Measurements from ENCODE around the gene ANKFN1.

DNA sequence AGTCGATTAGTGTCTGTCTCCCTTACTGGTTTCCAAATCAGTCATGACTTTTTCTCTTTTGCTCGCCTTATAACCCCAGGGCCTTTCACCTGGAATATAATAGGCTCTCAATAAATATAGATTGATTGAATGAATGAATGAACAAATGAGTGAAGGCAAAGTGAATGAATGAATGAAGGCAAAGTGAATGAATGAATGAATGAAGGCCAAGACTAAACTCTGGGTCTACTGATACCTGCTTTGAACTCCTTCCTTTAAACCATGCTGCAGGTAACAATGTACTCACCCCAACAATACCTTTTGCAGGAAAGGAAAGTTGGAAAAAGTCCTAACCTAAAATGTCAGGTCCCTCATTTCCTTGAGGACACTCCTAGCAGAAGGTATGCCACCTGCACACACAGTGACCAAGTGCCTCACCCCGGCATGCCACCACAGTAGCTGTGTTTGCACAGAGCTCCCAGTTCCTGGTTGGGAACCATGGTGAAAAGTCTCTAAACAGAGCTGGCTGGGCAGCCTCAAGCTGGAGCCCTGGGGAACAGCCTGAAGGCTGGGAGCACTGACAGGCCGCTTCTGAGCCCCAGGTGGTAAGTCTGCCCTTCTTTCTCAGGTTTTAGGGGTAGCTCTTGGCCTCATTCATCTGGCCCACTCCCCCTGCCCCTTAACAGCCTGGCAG, 42.7 kb upstream of the ANKFN1 start:
- TF ChIP-seq, protein P1, sequence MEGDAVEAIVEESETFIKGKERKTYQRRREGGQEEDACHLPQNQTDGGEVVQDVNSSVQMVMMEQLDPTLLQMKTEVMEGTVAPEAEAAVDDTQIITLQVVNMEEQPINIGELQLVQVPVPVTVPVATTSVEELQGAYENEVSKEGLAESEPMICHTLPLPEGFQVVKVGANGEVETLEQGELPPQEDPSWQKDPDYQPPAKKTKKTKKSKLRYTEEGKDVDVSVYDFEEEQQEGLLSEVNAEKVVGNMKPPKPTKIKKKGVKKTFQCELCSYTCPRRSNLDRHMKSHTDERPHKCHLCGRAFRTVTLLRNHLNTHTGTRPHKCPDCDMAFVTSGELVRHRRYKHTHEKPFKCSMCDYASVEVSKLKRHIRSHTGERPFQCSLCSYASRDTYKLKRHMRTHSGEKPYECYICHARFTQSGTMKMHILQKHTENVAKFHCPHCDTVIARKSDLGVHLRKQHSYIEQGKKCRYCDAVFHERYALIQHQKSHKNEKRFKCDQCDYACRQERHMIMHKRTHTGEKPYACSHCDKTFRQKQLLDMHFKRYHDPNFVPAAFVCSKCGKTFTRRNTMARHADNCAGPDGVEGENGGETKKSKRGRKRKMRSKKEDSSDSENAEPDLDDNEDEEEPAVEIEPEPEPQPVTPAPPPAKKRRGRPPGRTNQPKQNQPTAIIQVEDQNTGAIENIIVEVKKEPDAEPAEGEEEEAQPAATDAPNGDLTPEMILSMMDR (IDR thresholded peaks at IDR 0.05; ENCODE audit: low read length), result no peak
- no peak for TF ChIP-seq EZH2 (optimal IDR thresholded peaks at IDR 0.05; ENCODE audit: low read depth, low read length)

All from MM.1S (cell line).